Heart right ventricle (tissue), 16 donors: ENCODE data around the gene TAGLN2. TPM values are rescaled to one million over a fixed set of nuclear protein-coding genes. Genes with fewer than 3 reads are reported as not detected.

ENCODE experiments used
- ATAC-seq, 8 donors: fragments of 200-7000 bp; cut with Tn5 transposase; one replicate each; pipeline ENCODE4 v1.9.1; 2020; ENCODE audit warnings: mild to moderate bottlenecking in 8 of 8, moderate library complexity in 8 of 8, moderate number of reproducible peaks in 1 of 8
- DNase-seq, 2 donors: peaks; one replicate each; pipeline ENCODE4 v3.0.0-alpha.2; 2020
- H3K27ac ChIP-seq, 10 donors: fragments of 200-600 bp; sonication (generic) in 2 of 10; one replicate each; pipeline versions ENCODE4 v1.5.0 to v1.8.0; 2020 to 2022; ENCODE audit warnings: mild to moderate bottlenecking in 3 of 10
- H3K27me3 ChIP-seq, 7 donors: fragments of 200-600 bp; one replicate each; pipeline ENCODE4 v1.8.0; 2021 to 2022; ENCODE audit warnings: mild to moderate bottlenecking in 2 of 7
- H3K36me3 ChIP-seq, 9 donors: fragments of 200-600 bp; sonication (generic) in 1 of 9; one replicate each; pipeline versions ENCODE4 v1.5.0 to v1.8.0; 2020 to 2022; ENCODE audit warnings: mild to moderate bottlenecking in 2 of 9
- H3K4me1 ChIP-seq, 9 donors: fragments of 200-600 bp; sonication (generic) in 1 of 9; one replicate each; pipeline versions ENCODE4 v1.5.0 to v1.8.0; 2020 to 2022; ENCODE audit warnings: mild to moderate bottlenecking in 4 of 9
- H3K4me3 ChIP-seq, 10 donors: fragments of 200-600 bp; sonication (generic) in 2 of 10; one replicate each; pipeline versions ENCODE4 v1.5.0 to v1.8.0; 2020 to 2022; ENCODE audit warnings: mild to moderate bottlenecking in 7 of 10, moderate library complexity in 2 of 10
- H3K9me3 ChIP-seq, 11 donors: fragments of 200-600 bp in 10 of 11; sonication (generic) in 2 of 11; one replicate each; pipeline versions ENCODE4 v1.5.0 to v1.8.0; 2013 to 2022; ENCODE audit warnings: mild to moderate bottlenecking in 2 of 11, control low read depth in 1 of 11, moderate library complexity in 1 of 11
- CTCF ChIP-seq, 9 donors: fragments of 200-600 bp; sonication (generic) in 2 of 9; IDR thresholded peaks; one replicate each; pipeline versions ENCODE4 v1.5.0 to v1.8.0; 2021 to 2022; ENCODE audit warnings: antibody characterized with exemption in 9 of 9, mild to moderate bottlenecking in 5 of 9, moderate library complexity in 1 of 9
- WGBS, 2 donors: extraction: QIAGEN DNeasy Blood & Tissue Kit; methylation state at CpG; one replicate each; pipeline ENCODE4 v1.1.7; 2013; ENCODE audit warnings: inconsistent platforms in 1 of 2; 5-methylcytosine and 5-hydroxymethylcytosine counted together
- intact Hi-C, 10 donors: fragments of 100-400 bp; cut with DNase I; formaldehyde crosslinking; loops; one replicate each; pipeline versions ENCODE4 v1.11.1 to v1.14.2; 2022
- polyA plus RNA-seq, 2 donors: library from polyadenylated mRNA; stranded (reverse); fragments of 200-250 nt; gene quantifications; one replicate each; pipeline ENCODE4 v1.2.3, GENCODE V29; 2013
- total RNA-seq, 10 donors: library from RNA; stranded (reverse); fragmentation: NEBNext Ultra II Directional in 3 of 10; extraction: Animal tissue kit (Norgen Biotek cat#: 25700) in 3 of 10; gene quantifications; one replicate each; pipeline versions ENCODE4 v1.2.1 to v1.2.4, GENCODE V29; 2021 to 2023
- donor health status: Arrhythmogenic right ventricular cardiomyopathy.
- donor health status: ischemic (EF 13 %, LVEDD 7.1; RV severe dilation, severe dysfunction).
- donor health status: healthy with polysubstance abuse.
- donor health status: DM: no; HTN: yes; CAD: no.
- donor health status: DM: no; HTN: no; CAD: no.
- donor health status: ischemic (EF 25% LVEDD 6.9; RV normal size, moderate dysfunction).
- donor health status: ischemic (EF 25% LVEDD 5.7; RV mildly dilated, moderate dysfunction).
- donor health status: healthy.
- donor health status: DM: yes; HTN: yes; CAD: no.
- donor health status: Ischemic cardiomyopathy.
- donor health status: ischemic (EF 35%, LVEDD 5.7; RV mildly dilated, moderate dysfunction).
- donor health status: nonischemic (EF 11% LVEDD 7.7; RV severe dilation, severe dysfunction).
- donor health status: DM: yes; HTN: yes; CAD: no.
- donor health status: PGD.
- donor health status: ischemic (EF 29% LVEDD 5.4; RV normal size, mild dysfunction).
- donor health status: nonischemic (EF 23%, LVEDD 6.1; RV moderate dilation, normal function).

TAGLN2 gene
- total and polyA plus RNA-seq, 12 donors: 65.9 to 283 (median 103) TPM

GRCh38 chr1:159939678-159940002 is 14.3 kb upstream of the TAGLN2 start:
- Histone ChIP-seq H3K27me3 (peaks cover 0 to 28% (median 11%) of the 10 kb centered on the region in 7 donors), H3K9me3 (no peaks in the 10 kb centered on the region), H3K4me3 (no peak overlapping the region), H3K4me1 (peaks cover 0 to 17% (median 14%) of the 10 kb centered on the region in 9 donors), H3K27ac (no peak overlapping the region), H3K36me3 (no peaks in the 10 kb centered on the region)
- ATAC-seq (no peak), DNase-seq (no peak)
- 74 to 79% methylated on average over 3 of the region's 3 CpGs for WGBS, 2 donors
- TF ChIP-seq CTCF (IDR thresholded peaks at IDR 0.05): no peak
- intact Hi-C loops: loop anchor here in 5 of 10 donors (5.0 to 10.0 kb wide), 5 partner anchors 63 to 435 kb away; no protein-coding TSS in a partner anchor

- no peak overlapping the region for H3K4me3 ChIP-seq
- H3K36me3 ChIP-seq: no peaks in the 10 kb centered on the region
- WGBS, 2 donors: 89 to 91% methylated on average over 6 of the region's 6 CpGs
- DNase-seq: no peak
- intact Hi-C loops: loop anchor here in 5 of 10 donors (5.0 to 10.0 kb wide), 5 partner anchors 63 to 436 kb away; no protein-coding TSS in a partner anchor
- no peak for ATAC-seq
- no peak overlapping the region for H3K27ac ChIP-seq
- peaks cover 0 to 23% (median 6%) of the 10 kb centered on the region in 7 donors for H3K27me3 ChIP-seq
- peaks cover 0 to 17% (median 14%) of the 10 kb centered on the region in 9 donors for H3K4me1 ChIP-seq
- no peaks in the 10 kb centered on the region for H3K9me3 ChIP-seq
- TF ChIP-seq CTCF (IDR thresholded peaks at IDR 0.05): no peak
These were observed 13.8 kb upstream of the TAGLN2 start for GRCh38 chr1:159938905-159939677.

GRCh38 chr1:159938211-159938852 is 13.0 kb upstream of the TAGLN2 start:
- no peak for TF ChIP-seq CTCF (IDR thresholded peaks at IDR 0.05)
- intact Hi-C loops: loop anchor here in 5 of 10 donors (5.0 to 10.0 kb wide), 5 partner anchors 64 to 436 kb away; no protein-coding TSS in a partner anchor
- ATAC-seq (no peak), DNase-seq (no peak)
- no peaks in the 10 kb centered on the region for H3K36me3 ChIP-seq
- no peaks in the 10 kb centered on the region for H3K9me3 ChIP-seq
- H3K27ac ChIP-seq: no peak overlapping the region
- H3K4me3 ChIP-seq: no peak overlapping the region
- H3K4me1 ChIP-seq: peaks cover 0 to 17% (median 14%) of the 10 kb centered on the region in 9 donors
- peaks cover 0 to 18% (median under 1%) of the 10 kb centered on the region in 7 donors for H3K27me3 ChIP-seq
- WGBS, 2 donors: 66 to 69% methylated on average over 7 of the region's 7 CpGs

- Histone ChIP-seq H3K27me3 (peaks cover 0 to 8% (median 0%) of the 10 kb centered on the region in 7 donors), H3K36me3 (no peaks in the 10 kb centered on the region), H3K4me3 (no peak overlapping the region), H3K27ac (no peak overlapping the region), H3K9me3 (no peaks in the 10 kb centered on the region), H3K4me1 (peaks cover 0 to 17% (median 14%) of the 10 kb centered on the region in 9 donors)
- intact Hi-C loops: loop anchor here in 9 of 10 donors (2.0 to 10.0 kb wide), 7 partner anchors 65 to 438 kb away; no protein-coding TSS in a partner anchor
- TF ChIP-seq CTCF (IDR thresholded peaks at IDR 0.05): no peak
- DNase-seq: no peak
- 48 to 49% methylated on average over 4 of the region's 4 CpGs for WGBS, 2 donors
- no peak for ATAC-seq
These were observed 11.9 kb upstream of the TAGLN2 start for GRCh38 chr1:159937054-159937750.
